CD4-positive, alpha-beta T cell treated with Interleukin-12 subunit alpha and Interleukin-12 subunit beta, for 1 hour (primary cell): Measurements from ENCODE around the gene PRM1.

ENCODE experiments used
- DNase-seq: peaks from one replicate; pipeline ENCODE4 v3.0.0-alpha.2; 2020

PRM1 gene

DNA sequence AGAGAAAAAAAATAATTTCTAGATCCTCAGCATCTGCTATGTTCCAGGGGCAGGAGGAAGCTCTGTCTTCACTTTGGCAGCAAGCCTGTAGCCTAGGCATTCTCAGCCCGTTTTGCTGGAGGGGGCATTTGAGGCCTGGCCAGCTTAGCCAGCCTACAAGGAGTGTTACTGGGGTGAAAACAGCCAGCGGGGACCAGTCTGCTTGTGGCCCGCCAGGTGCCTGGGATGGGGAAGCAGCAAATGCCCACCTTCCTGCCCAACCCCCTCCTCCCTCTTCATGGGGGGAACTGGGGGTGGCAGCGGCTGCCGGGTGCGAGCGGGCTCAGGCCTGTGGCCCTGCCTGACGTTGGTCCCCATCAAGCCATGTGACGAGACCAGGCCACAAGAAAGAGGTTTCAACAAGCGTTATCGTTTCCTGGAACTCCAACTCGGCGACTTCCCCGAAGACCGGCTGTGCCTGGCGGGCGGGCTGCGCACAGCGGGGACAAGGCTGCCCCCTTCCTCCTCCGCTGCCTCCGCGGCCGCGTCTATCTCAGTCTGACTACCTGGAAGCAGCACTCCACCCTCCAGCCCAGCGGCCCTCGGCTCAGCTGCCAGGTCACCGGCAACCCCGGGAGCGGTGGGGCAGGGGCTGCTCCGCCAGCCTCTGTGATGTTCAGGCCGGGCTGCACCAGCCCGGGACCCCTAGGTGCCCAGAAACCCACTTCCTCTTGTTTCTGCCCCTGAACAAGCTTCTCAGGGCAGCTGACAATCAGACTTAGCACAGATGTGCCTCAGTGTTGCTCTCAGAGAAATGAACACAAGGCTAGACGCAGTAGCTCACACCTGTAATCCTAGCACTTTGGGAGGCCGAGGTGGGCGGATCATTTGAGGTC lies 48.0 kb downstream of the PRM1 start:
- peak; percentile 88 for DNase-seq

- no peak for DNase-seq
Measured at GRCh38 chr16:11232302-11232851, 48.8 kb downstream of the PRM1 start.

GRCh38 chr16:11231367-11231970 lies 49.7 kb downstream of the PRM1 start:
- DNase-seq: no peak
